Left forelimb (tissue), 1 donor: Measurements from ENCODE around the gene TXNDC5.
A peak's percentile ranks its signal among the peaks of the same experiment; 100 is the strongest.

Experiments used
- DNase-seq: peaks from one replicate; pipeline ENCODE4 v3.0.0-alpha.2; 2018; ENCODE audit warnings: low spot score

The TXNDC5 gene

GRCh38 chr6:7910654-7911344, at the start of gene TXNDC5:
Gene TXNDC5, minus strand, starts transcription at chr6:7910788. Its CDS starts 12 bp downstream, at chr6:7910776.
- DNase-seq, result peak; percentile 89

- no peak for DNase-seq
Measured at GRCh38 chr6:7960141-7960540, 49.6 kb upstream of the TXNDC5 start.

- DNase-seq, result no peak
Measured at GRCh38 chr6:7959453-7959852, 48.9 kb upstream of the TXNDC5 start.

- no peak for DNase-seq
Measured at GRCh38 chr6:7958464-7958863, 47.9 kb upstream of the TXNDC5 start.

- DNase-seq, result no peak
Measured at GRCh38 chr6:7956257-7956656, 45.7 kb upstream of the TXNDC5 start.

- DNase-seq, result no peak
Measured at GRCh38 chr6:7954477-7955200, 44.1 kb upstream of the TXNDC5 start.

GRCh38 chr6:7953753-7954152, 43.2 kb upstream of the TXNDC5 start:
- no peak for DNase-seq

GRCh38 chr6:7939864-7940228, 29.3 kb upstream of the TXNDC5 start:
- no peak for DNase-seq

- DNase-seq, result no peak
Measured at GRCh38 chr6:7939184-7939863, 28.7 kb upstream of the TXNDC5 start.

- DNase-seq, result no peak
Measured at GRCh38 chr6:7938562-7939183, 28.1 kb upstream of the TXNDC5 start.

GRCh38 chr6:7933794-7934193, 23.2 kb upstream of the TXNDC5 start:
- no peak for DNase-seq

GRCh38 chr6:7932625-7933024, 22.0 kb upstream of the TXNDC5 start:
- DNase-seq, result no peak

- no peak for DNase-seq
Measured at GRCh38 chr6:7924867-7925266, 14.3 kb upstream of the TXNDC5 start.

GRCh38 chr6:7922596-7922995, 12.0 kb upstream of the TXNDC5 start:
- DNase-seq, result no peak

GRCh38 chr6:7921632-7922092, 11.1 kb upstream of the TXNDC5 start:
- DNase-seq, result no peak

- no peak for DNase-seq
Measured at GRCh38 chr6:7921046-7921445, 10.5 kb upstream of the TXNDC5 start.

- DNase-seq, result no peak
Measured at GRCh38 chr6:7920425-7920824, 9.8 kb upstream of the TXNDC5 start.

- DNase-seq, result no peak
Measured at GRCh38 chr6:7919871-7920270, 9.3 kb upstream of the TXNDC5 start.

- DNase-seq, result no peak
Measured at GRCh38 chr6:7918403-7918802, 7.8 kb upstream of the TXNDC5 start.

- DNase-seq, result no peak
Measured at GRCh38 chr6:7917729-7918128, 7.1 kb upstream of the TXNDC5 start.

GRCh38 chr6:7916959-7917358, 6.4 kb upstream of the TXNDC5 start:
- no peak for DNase-seq

- no peak for DNase-seq
Measured at GRCh38 chr6:7914991-7915789, 4.6 kb upstream of the TXNDC5 start.
